Endothelial cell of umbilical vein (primary cell): ENCODE measurements around the gene RNH1. TPM values are rescaled to one million over a fixed set of nuclear protein-coding genes. Genes with fewer than 3 reads are reported as not detected.

Source experiments
- BruUV-seq: library from RNA; stranded (reverse); fragments of 400-500 nt; replicated peaks from 2 replicates; lab custom pipeline; 2021; lab: Mats Ljungman, UMichigan
- CTCF ChIA-PET: fragments of 300-600, 350-600 bp; sonication (Branson Sonifier 250); formaldehyde crosslinking; loops from one replicate; lab custom pipeline; 2021; ENCODE audit warnings: antibody characterized with exemption, inconsistent platforms; lab: Charles Lee
- POLR2A ChIA-PET: fragments of 300-600, 350-600 bp; sonication (Branson Sonifier 250); formaldehyde crosslinking; loops from one replicate; lab custom pipeline; 2021; ENCODE audit warnings: antibody characterized with exemption, inconsistent platforms; lab: Charles Lee
- DNase-seq: peaks from one replicate; pipeline ENCODE4 v3.0.0-alpha.2; 2011; ENCODE audit warnings: low read depth, low spot score
- FAIRE-seq: peaks from 2 replicates; lab custom pipeline; 2011; peaks lifted over from hg19 to GRCh38; lab: Jason Lieb, UNC
- H2AFZ ChIP-seq: 2 replicates; pipeline ENCODE4 v1.6.0; 2012; ENCODE audit warnings: low read depth, low read length, control low read depth, inconsistent platforms
- H3K27ac ChIP-seq: 2 replicates; pipeline ENCODE4 v1.5.1; 2011; ENCODE audit warnings: low read depth, mild to moderate bottlenecking, control low read depth, low read length, moderate library complexity; ENCODE audit not compliant: insufficient read depth
- H3K27me3 ChIP-seq, 2 experiments: 2 replicates each; pipeline versions ENCODE4 v1.6.0 to v1.6.1; 2011; ENCODE audit warnings: low read length in 2 of 2, mixed read lengths in 1 of 2; ENCODE audit not compliant: control insufficient read depth in 2 of 2, insufficient read depth in 2 of 2
- H3K36me3 ChIP-seq, 2 experiments: 2 replicates in 1 of 2; 3 replicates in 1 of 2; pipeline ENCODE4 v1.5.1; 2011; ENCODE audit warnings: low read length in 2 of 2, mild to moderate bottlenecking in 1 of 2, moderate library complexity in 1 of 2; ENCODE audit not compliant: control insufficient read depth in 2 of 2, insufficient read depth in 2 of 2; ENCODE audit errors: extremely low read depth in 1 of 2
- H3K4me1 ChIP-seq: 3 replicates; pipeline ENCODE4 v1.5.1; 2011; ENCODE audit warnings: mild to moderate bottlenecking, low read length; ENCODE audit not compliant: control insufficient read depth, insufficient read depth; ENCODE audit errors: extremely low read depth
- H3K4me2 ChIP-seq: 2 replicates; pipeline ENCODE4 v1.6.1; 2011; ENCODE audit warnings: low read length, control low read depth, mixed read lengths; ENCODE audit not compliant: insufficient read depth
- H3K4me3 ChIP-seq, 3 experiments: fragments of 200-600 bp in 1 of 3; sonication (generic), shearing (Covaris generic) in 1 of 3; replicated peaks in 1 of 3; 2 replicates each; pipeline ENCODE4 v1.5.1; 2011 to 2016; ENCODE audit warnings: control low read depth in 3 of 3, low read length in 3 of 3, mild to moderate bottlenecking in 2 of 3, inconsistent platforms in 1 of 3, low read depth in 1 of 3, moderate library complexity in 1 of 3; ENCODE audit not compliant: insufficient read depth in 1 of 3
- H3K79me2 ChIP-seq: 2 replicates; pipeline ENCODE4 v1.6.0; 2012; ENCODE audit warnings: low read length, inconsistent platforms; ENCODE audit not compliant: control insufficient read depth, insufficient read depth
- H3K9ac ChIP-seq: replicated peaks from 2 replicates; pipeline ENCODE3; 2011; ENCODE audit warnings: low read length, control low read depth; ENCODE audit not compliant: insufficient read depth; ENCODE audit errors: extremely low read depth
- H3K9me1 ChIP-seq: replicated peaks from 3 replicates; pipeline ENCODE4 v1.6.0; 2011; ENCODE audit warnings: mild to moderate bottlenecking, low read length; ENCODE audit not compliant: control insufficient read depth, insufficient read depth; ENCODE audit errors: extremely low read depth
- H3K9me3 ChIP-seq: replicated peaks from 2 replicates; pipeline ENCODE4 v1.5.1; 2012; ENCODE audit warnings: low read length, inconsistent platforms; ENCODE audit not compliant: control insufficient read depth, insufficient read depth
- H4K20me1 ChIP-seq: replicated peaks from 2 replicates; pipeline ENCODE3; 2011; ENCODE audit warnings: mild to moderate bottlenecking, low read length; ENCODE audit not compliant: control insufficient read depth, insufficient read depth; ENCODE audit errors: extremely low read depth
- CTCF ChIP-seq, 2 donors: IDR thresholded peaks; 1 replicate in 1 of 2; 2 replicates in 1 of 2; pipeline ENCODE4 v1.5.1; 2011; ENCODE audit warnings: low read length in 2 of 2, mild to moderate bottlenecking in 2 of 2, moderate library complexity in 2 of 2, control low read depth in 1 of 2, inconsistent platforms in 1 of 2, low read depth in 1 of 2; ENCODE audit not compliant: insufficient read depth in 1 of 2; ENCODE audit errors: extremely low read depth in 1 of 2
- EZH2 ChIP-seq: IDR thresholded peaks from 2 replicates; pipeline ENCODE4 v1.6.1; 2012; ENCODE audit warnings: borderline replicate concordance, low read depth, mild to moderate bottlenecking, moderate library complexity, low read length, inconsistent platforms; ENCODE audit not compliant: severe bottlenecking
- FOS ChIP-seq: IDR thresholded peaks from 2 replicates; pipeline ENCODE4 v1.6.1; 2011; ENCODE audit warnings: mild to moderate bottlenecking, low read length, moderate library complexity, borderline replicate concordance; ENCODE audit not compliant: insufficient read depth
- GATA2 ChIP-seq: IDR thresholded peaks from 2 replicates; pipeline ENCODE4 v1.7.0; 2011; ENCODE audit warnings: low read depth, mild to moderate bottlenecking, moderate library complexity, mixed read lengths, low read length; ENCODE audit not compliant: insufficient read length, insufficient read depth
- JUN ChIP-seq: IDR thresholded peaks from 2 replicates; pipeline ENCODE4 v1.6.1; 2011; ENCODE audit warnings: borderline replicate concordance, low read depth; ENCODE audit not compliant: insufficient read length, insufficient read depth
- MAX ChIP-seq: IDR thresholded peaks from 2 replicates; pipeline ENCODE4 v1.6.1; 2011; ENCODE audit not compliant: insufficient read depth, insufficient read length
- MYC ChIP-seq: IDR thresholded peaks from one replicate; pipeline ENCODE4 v1.6.1; 2011; ENCODE audit warnings: mild to moderate bottlenecking, low read depth, low read length
- POLR2A ChIP-seq: IDR thresholded peaks from 2 replicates; pipeline ENCODE4 v1.6.1; 2012; ENCODE audit warnings: low read depth, mild to moderate bottlenecking, control low read depth, low read length
- POLR2AphosphoS5 ChIP-seq: IDR thresholded peaks from 2 replicates; pipeline ENCODE4 v1.6.1; 2012; ENCODE audit warnings: low read depth, mild to moderate bottlenecking, control low read depth, low read length, moderate library complexity; ENCODE audit not compliant: insufficient read depth
- dilution Hi-C: fragments of 300-500 bp; cut with MboI; formaldehyde crosslinking; loops from one replicate; pipeline ENCODE4 v1.15.0; 2019; ENCODE audit warnings: low sequenced_read_pairs; ENCODE audit not compliant: extremely low pct_ligation_motif_present
- intact Hi-C: fragments of 100-400 bp; cut with micrococcal nuclease; formaldehyde crosslinking; loops from one replicate; pipeline ENCODE4 v1.10.0; 2022
- polyA plus RNA-seq, 4 experiments: library from polyadenylated mRNA; depleted of rRNA in 3 of 4; stranded (reverse) in 3 of 4; unstranded in 1 of 4; fragments of >200 nt; gene quantifications; 2 replicates each; pipeline versions ENCODE4 v1.2.1 to v1.2.3, GENCODE V29; 2011 to 2012; ENCODE audit warnings: missing spikeins in 1 of 4
- total RNA-seq: library from RNA; stranded (reverse); gene quantifications from 2 replicates; pipeline ENCODE4 v1.2.3, GENCODE V29; 2021

RNH1 gene
- total and polyA plus RNA-seq, 2 donors (not counting 3 experiments of a cell fraction or from before 2014, with no cell fraction given): 144 to 198 TPM

GRCh38 chr11:520428-521176 is 13.6 kb upstream of the RNH1 start:
- H3K9me1 ChIP-seq: no peaks in the 10 kb centered on the region
- BruUV-seq: no TSS peak
- H3K27me3 ChIP-seq: no peaks in the 10 kb centered on the region
- H3K4me2 ChIP-seq: no peak overlapping the region
- no peaks in the 10 kb centered on the region for H4K20me1 ChIP-seq
- H2AFZ ChIP-seq: no peak overlapping the region
- FAIRE-seq (no peak), DNase-seq (no peak)
- no peaks in the 10 kb centered on the region for H3K36me3 ChIP-seq
- no peaks in the 10 kb centered on the region for H3K79me2 ChIP-seq
- no peak overlapping the region for H3K4me3 ChIP-seq
- ChIA-PET POLR2A (no interaction called here), CTCF (interaction anchor here (1.2 kb wide), 1 partner anchor 81 kb away, joined by 4 read pairs; no protein-coding TSS in a partner anchor)
- dilution Hi-C loops: no loop called here
- H3K27ac ChIP-seq: no peak overlapping the region
- H3K9me3 ChIP-seq: no peaks in the 10 kb centered on the region
- TF ChIP-seq CTCF (IDR thresholded peaks at IDR 0.05; ENCODE audit: extremely low read depth in 1 of 2, insufficient read depth in 1 of 2, low read depth in 1 of 2, low read length in 2 of 2): peak; percentile 18
- TF ChIP-seq POLR2A: no peak
- no peak overlapping the region for H3K9ac ChIP-seq
- intact Hi-C loops: no loop called here
- peaks cover 3% of the 10 kb centered on the region for H3K4me1 ChIP-seq

GRCh38 chr11:518463-519202 is 11.6 kb upstream of the RNH1 start:
- POLR2A ChIA-PET: no interaction called here

More at GRCh38 chr11:518463-519202, 11.6 kb upstream of the RNH1 start:
- Histone ChIP-seq H3K9me3 (no peaks in the 10 kb centered on the region), H2AFZ (peak overlapping the region; percentile 64), H3K9me1 (no peaks in the 10 kb centered on the region), H3K27ac (peak overlapping the region; percentile 36), H3K4me3 (no peak overlapping the region), H3K4me2 (peak overlapping the region; percentile 64), H3K4me1 (peaks cover 3% of the 10 kb centered on the region), H3K9ac (no peak overlapping the region), H3K27me3 (no peaks in the 10 kb centered on the region), H3K36me3 (no peaks in the 10 kb centered on the region), H3K79me2 (no peaks in the 10 kb centered on the region), H4K20me1 (no peaks in the 10 kb centered on the region)
- dilution Hi-C loops: no loop called here
- intact Hi-C loops: loop anchor here (1.0 to 5.0 kb wide), 6 partner anchors 11 to 211 kb away; partner anchors contain the start of genes HRAS, IFITM2, PTDSS2 and RNH1
- CTCF ChIA-PET: interaction anchor here (0.6 to 1.7 kb wide), 17 partner anchors 9 to 302 kb away, joined by 3 to 8 read pairs (median 4); partner anchors contain the start of gene SIGIRR
- FAIRE-seq (peak; percentile 91), DNase-seq (peak; percentile 97)
- TF ChIP-seq FOS (peak; percentile 69), JUN (peak; percentile 30), EZH2 (no peak), GATA2 (no peak), MAX (peak; percentile 77), POLR2AphosphoS5 (peak; percentile 98), MYC (no peak), CTCF (IDR thresholded peaks at IDR 0.05; ENCODE audit: extremely low read depth in 1 of 2, insufficient read depth in 1 of 2, low read depth in 1 of 2, low read length in 2 of 2) (peak; percentile 91 to 100)
- BruUV-seq: no TSS peak
